Fibroblast of skin of right quadriceps (primary cell): ENCODE data around the gene SNX8.
"Not testable (repeated sequence)": the region's sequence is repeated elsewhere in the genome, so short reads cannot be mapped to it uniquely, and the experiment has no call there.

Source experiments
- DNase-seq: peaks from one replicate; pipeline ENCODE4 v3.0.0-alpha.2; 2013

Gene SNX8, protein sequence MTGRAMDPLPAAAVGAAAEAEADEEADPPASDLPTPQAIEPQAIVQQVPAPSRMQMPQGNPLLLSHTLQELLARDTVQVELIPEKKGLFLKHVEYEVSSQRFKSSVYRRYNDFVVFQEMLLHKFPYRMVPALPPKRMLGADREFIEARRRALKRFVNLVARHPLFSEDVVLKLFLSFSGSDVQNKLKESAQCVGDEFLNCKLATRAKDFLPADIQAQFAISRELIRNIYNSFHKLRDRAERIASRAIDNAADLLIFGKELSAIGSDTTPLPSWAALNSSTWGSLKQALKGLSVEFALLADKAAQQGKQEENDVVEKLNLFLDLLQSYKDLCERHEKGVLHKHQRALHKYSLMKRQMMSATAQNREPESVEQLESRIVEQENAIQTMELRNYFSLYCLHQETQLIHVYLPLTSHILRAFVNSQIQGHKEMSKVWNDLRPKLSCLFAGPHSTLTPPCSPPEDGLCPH

DNA sequence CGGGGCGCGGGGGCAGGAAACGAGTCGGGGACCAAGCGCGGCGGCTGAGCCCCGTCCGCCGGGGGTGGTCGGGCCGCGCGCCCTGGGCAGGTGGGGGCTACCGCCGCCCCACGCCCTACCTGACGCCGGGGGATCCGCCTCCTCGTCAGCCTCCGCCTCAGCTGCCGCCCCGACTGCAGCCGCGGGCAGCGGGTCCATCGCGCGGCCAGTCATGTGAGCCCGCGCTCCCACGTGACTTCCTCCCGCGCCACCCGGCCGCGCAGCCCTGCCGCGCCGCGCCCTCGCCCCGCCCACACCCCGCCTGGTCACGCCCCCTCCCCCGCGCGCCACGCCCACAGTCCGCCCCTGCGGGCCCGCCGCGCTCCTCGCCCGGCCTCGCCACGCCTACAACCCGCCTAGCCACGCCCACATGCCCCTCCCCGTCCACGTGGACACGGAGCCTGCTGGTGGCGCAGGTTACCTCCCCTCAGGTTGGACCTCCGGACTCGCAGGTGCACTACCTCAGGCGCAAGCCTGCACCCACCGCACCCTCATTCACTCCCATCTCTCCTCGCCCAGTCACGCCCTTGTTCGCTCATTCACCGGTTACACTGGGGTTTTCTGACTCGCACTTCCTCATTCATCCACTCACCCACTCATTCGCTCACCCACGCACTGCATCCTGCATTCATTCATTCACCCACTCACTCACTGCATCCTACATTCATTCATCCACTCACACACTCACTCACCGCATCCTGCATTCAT, at the start of gene SNX8:
SNX8 (minus strand) TSS at position 233 of the 747 bp plus-strand sequence; CDS start at position 213, 20 bp downstream.
- peak; percentile 81 for DNase-seq

DNA sequence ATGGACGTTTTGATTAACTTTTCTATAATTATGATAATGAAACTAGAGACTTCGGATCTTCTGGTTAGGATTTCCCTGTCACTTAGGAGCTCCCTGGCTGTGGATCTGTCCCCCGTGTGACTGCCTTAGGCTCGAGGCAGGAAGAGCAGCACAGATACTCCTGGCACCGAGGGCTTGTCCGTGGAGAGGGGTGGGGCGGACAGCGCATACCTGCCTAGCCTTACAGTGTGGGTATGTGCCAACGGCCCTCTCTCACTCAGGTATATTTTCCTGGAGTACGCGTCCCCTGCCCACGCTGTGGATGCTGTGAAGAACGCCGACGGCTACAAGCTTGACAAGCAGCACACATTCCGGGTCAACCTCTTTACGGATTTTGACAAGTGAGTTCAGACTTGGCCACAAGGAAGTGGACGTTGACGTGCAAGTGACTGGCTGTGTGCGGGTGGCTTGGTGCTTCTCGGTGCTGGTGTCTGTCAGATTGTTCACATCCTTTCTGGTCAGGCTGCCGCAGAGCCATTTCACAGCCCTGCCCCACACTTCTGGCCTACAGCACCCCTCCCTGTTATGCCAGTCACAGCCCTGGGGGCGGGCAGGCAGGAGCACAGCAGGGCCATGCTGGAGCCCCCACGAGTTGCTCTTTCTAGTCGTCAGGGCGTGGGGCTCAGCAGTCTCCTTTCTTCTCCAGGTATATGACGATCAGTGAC, 48.3 kb upstream of the SNX8 start:
- DNase-seq: no peak

DNA sequence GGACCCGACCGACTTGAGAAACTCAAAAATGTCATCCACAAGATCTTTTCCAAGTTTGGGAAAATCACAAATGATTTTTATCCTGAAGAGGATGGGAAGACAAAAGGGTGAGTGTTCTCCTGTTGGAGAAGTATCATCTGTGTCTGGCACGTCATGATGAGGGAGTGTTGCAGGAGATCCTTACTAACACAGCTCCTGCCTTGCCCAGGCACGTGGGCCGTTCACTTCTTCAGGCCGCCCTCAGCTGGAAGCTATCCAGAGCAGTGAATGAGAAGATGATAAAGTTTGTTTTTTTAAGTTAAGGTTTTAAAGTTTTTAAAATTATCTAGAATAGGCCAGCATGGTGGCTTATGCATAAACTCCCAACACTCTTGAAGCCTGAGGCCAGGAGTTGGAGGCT, 46.6 kb upstream of the SNX8 start:
- no peak for DNase-seq

DNA sequence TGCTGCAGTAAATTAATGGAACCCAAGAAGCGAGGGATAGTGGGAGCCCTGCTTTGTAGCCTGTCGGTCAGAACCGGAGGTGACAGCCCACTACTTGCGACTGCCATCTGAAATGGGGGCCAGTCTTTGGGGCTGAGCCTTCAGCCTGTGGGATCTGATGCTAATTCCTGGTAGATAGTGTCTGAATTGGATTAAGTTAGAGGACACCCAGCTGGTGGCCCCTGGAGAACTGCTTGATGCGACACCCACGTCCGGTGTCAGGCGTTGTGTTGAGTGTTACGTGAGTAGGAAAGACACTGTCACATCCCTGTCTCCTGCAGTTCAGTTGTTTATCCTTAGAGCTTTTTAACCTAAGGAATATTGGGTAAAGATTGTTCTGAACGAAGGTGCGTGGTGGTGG, 45.4 kb upstream of the SNX8 start:
- DNase-seq: no peak

DNA sequence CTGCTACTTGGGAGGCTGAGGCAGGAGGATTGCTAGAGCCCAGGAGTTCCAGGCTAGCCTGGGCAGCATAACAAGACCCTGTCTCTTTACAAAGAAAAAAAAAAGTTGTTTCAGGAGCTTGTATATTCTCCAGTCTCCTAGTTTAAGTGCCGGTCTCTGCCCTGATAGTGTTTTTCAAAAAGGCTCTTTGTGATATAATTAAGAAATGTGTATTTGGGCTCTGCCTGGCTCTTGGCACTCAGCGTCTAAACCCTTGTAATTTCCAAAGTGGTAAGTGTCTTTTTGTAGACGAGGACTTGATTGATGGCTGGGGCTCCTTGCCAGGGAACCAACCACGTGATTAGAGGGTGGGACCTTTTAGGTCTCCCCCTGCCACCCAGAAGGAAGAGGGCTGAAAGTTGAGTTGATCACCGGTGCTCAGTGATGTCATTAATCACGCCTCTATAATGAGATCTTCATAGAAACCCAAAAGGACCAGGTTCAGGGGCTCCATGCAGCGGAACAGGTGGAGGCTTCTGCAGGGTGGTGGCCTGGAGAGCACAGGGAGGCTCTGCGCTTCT, 44.8 kb upstream of the SNX8 start:
- no peak for DNase-seq

DNA sequence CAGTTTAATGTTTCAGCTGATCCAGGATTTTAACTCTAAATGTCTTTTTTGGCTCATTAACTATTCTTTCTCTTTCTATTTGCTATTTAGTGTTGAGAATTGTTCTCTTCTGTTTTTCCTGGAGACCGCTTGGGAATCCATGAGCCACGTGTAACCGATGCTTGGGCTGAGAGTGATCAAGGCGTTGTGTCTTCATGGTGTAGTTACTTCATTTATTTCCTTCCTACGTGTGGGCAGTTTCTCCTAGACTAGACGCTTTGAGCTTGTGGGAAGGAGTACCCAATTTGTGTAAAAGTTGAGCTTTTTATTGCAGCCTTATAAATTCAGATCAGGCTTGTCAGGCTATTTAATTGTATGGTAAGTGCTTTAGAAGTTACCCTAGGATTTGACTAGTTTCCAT, 43.3 kb upstream of the SNX8 start:
- no peak for DNase-seq

DNA sequence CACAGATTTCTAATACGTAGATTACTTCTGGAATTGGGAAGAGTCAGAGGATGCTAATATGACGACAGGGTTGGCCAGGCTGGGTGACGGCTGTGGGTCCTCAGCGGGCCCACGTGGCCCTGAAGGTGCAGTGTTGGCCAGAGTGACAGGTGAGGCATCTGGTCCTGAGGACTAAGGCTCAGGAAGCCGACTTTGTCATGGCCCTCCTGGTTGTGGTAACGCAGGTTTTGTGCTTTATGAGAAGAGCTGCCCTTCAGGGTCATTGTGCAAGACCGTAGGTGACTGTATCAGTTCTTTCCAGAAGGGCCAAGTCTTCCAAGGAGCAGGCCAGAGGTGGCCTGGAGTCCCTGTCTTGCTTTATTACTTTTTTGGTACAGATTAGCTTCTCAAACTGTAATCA, 42.9 kb upstream of the SNX8 start:
- no peak for DNase-seq

DNA sequence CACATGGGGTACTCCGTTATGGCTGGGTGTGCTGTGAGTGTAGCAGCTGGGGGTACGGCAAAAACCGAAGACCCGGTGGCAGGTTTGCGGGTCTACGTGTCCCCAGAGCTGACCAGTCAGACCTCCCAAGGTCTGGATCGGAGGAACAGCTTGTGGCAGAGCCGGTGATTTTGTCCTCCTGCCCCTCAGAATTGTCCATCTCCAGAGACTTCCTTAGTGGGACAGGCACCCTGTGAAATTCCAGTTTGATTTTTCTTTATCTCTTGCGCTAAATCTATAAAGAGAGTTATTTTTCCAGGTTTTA, 41.4 kb upstream of the SNX8 start:
- DNase-seq: no peak

DNA sequence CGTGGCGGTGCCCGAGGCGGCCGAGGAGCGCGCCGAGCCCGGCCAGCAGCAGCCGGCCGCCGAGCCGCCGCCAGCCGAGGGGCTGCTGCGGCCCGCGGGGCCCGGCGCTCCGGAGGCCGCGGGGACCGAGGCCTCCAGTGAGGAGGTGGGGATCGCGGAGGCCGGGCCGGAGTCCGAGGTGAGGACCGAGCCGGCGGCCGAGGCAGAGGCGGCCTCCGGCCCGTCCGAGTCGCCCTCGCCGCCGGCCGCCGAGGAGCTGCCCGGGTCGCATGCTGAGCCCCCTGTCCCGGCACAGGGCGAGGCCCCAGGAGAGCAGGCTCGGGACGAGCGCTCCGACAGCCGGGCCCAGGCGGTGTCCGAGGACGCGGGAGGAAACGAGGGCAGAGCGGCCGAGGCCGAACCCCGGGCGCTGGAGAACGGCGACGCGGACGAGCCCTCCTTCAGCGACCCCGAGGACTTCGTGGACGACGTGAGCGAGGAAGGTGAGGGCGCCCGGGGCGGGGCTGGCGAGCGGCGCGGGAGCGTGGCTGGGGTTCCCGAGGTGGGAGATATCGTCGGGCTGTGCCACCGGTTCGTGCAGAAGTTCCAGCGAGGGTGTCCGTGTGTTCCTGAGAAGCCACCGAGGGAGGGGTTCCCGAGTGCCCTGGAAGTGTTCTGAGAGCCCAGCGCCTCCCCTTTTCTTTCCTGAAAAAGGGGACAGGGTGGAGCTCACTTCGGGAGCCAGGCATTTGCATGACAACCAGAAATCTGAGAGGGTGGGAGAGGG, 40.9 kb upstream of the SNX8 start:
- no peak for DNase-seq

DNA sequence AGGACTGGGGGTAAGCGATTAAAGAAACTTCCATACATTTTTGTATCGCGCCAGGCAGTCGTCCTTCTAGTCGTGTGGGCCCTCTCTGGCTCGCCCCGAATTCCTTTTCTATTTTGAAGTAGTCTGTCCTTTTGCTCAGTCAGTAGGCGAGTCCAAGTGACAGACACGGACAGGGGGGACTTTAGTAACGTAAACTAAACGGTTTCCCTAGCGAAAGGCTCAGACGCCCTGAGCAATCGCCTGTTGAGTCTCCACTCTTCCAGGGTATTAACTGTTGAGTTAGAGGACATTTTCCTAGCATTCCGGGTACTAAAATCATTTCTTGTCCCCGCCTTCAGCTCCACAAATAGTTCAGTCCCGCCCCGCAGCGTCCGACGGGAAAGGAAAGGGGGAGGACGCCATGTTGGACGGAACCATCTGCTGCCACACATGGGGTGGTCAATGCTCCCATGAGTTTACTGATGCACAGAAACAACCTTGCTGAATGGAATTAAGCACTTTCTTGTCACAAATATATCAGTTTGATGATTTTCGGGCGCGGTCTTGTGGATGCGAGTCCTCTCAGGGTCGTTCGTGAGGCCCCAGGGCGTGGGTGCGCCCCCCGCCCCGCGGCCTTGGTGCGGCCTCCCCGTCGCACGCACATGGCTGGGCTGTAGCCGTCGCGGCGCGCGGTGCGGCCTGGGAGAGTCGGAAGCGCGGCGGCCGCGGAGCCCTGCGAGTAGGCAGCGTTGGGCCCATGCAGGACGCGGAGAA, 40.1 kb upstream of the SNX8 start, which contains the start of gene EIF3B:
EIF3B (plus strand) TSS at position 642 of the 753 bp plus-strand sequence; CDS start at position 737, 95 bp downstream.
- peak; percentile 97 for DNase-seq

DNA sequence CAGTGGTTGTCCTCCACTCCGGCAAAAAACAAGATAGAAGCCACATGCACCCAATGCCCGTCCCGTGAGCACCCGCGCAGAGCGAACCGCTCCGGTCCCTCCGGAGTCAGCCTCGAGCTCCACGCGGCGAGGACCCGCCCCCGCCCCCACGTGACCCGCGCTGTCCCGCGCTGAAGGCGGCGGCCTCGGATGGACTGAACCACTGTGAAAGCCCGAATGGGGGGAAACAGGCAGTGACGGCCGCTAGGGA, 39.6 kb upstream of the SNX8 start:
- peak; percentile 91 for DNase-seq

DNA sequence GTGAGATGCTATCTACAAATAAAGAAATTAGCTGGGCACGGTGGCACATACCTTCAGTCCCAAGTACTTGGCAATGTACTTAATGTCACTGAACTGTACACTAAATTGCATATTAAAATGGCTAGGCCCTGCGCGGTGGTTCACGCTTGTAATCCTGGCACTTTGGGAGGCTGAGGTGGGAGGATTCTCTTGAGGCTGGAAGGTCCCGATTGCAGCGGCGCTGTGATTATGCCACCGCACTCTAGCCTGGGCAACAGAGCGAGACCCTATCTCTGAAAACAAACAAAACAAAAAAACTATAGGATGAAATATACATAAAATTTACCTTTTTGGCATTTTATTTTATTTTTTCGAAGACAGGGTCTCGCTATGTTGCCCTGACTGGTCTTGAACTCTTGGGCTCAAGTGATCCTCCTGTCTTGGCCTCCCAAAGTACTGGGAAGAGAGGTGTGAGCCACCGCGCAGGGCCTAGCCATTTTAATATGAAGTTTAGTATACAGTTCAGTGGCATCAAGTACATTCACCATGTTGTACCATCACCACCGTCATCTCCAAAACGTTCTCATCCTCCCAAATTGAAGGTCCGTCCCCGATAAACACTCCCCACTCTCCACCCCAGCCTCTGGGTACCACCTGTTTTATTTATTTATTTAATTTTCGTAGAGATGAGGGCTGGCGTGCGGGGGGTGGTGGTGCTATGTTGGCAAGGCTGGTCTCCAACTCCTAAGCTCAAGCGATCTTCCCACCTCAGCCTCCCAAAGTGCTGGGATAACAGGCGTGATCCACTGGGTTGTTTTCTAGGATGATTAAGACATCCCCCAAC, 39.1 kb upstream of the SNX8 start:
- no peak for DNase-seq

DNA sequence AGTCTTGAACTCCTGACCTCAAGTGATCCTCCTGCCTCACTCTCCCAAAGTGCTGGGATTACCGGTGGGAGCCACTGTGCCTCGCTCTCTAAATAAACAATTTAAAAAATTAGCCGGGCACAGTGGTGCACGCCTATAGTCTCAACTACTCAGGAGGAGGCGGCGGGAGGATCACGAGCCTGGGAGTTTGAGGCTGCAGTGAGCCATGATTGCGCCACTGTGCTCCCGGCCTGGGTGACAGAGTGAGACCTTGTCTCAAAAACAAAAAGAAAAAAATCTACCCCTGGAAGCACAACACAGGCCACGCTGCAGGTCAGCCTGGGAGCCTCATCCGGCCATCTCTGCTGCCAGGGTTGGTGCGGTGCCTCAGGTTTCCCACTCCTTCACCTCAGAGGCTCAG, 36.6 kb upstream of the SNX8 start:
- no peak for DNase-seq

DNA sequence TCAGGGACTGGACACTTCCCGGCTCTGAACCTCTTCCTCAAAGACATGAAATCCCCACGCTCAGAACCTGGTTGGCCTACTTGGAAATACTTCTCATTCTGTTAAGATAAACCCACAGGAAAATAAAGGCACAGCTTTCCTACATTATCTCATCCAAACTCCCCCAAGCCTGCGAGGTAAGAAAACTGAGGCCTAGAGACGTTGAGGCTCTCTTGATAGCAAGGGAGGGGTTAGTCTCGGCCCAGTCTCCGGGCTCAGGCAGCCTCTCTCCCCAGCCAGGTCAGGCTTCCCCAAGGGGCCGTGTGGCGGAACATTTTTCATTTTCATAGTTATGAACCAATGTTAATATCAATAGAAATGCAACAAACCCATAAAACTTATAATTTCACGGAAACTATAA, 35.8 kb upstream of the SNX8 start:
- no peak for DNase-seq

DNA sequence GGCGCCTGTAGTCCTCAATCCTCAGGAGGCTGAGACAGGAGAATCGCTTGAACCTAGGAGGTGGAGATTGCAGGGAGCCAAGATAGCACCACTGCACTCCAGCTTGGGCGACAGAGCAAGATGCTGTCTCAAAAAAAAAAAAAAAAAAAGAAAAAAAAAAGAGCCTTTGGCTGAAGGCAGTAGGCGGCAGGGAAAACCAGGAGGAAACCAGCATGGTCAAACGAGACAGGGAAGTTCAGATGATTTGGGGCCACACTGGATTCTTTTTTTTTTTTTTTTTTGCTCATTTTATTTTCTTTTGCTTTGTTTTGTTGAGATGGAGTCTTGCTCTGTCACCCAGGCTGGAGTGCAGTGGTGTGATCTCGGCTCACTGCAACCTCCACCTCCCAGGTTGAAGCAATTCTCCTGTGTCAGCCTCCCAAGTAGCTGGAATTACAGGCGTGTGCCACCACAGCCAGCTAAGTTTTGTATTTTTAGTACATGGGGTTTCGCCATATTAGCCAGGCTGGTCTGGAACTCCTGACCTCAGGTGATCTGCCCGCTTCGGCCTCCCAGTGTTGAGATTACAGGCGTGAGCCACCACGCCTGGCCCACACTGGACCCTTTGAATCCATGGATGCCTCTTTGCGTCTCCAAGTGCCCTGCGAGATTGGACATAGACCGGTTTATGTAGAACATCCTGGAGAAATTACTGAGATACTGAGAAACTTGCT, 33.3 kb upstream of the SNX8 start:
- not testable (repeated sequence) for DNase-seq

DNA sequence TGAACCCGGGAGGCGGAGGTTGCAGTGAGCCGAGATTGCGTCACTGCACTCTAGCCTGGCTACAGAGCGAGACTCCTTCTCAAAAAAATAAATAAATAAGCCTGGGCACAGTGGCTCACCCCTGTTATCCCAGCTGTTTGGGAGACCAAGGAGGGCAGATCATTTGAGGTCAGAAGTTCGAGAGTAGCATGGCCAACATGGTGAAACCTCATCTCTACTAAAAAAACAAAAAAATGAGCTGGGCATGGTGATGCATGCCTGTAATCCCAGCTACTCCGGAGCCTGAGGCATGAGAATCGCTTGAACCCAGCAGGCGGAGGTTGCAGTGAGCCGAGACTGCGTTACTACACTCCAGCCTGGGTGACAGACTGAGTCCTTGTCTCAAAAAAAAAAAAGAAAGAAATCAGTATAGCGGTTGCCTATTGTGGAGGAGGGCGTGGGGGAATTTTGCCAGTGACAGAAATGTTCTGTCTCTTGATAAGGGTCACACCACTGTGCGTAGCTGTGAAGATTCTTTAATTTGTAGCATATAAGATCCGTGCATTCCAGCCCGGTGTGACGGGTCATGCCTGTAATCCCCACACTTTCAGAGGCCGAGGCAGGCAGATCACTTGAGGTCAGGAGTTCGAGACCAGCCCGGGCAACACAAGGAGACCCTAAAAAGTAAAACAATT, 22.5 kb upstream of the SNX8 start:
- no peak for DNase-seq

DNA sequence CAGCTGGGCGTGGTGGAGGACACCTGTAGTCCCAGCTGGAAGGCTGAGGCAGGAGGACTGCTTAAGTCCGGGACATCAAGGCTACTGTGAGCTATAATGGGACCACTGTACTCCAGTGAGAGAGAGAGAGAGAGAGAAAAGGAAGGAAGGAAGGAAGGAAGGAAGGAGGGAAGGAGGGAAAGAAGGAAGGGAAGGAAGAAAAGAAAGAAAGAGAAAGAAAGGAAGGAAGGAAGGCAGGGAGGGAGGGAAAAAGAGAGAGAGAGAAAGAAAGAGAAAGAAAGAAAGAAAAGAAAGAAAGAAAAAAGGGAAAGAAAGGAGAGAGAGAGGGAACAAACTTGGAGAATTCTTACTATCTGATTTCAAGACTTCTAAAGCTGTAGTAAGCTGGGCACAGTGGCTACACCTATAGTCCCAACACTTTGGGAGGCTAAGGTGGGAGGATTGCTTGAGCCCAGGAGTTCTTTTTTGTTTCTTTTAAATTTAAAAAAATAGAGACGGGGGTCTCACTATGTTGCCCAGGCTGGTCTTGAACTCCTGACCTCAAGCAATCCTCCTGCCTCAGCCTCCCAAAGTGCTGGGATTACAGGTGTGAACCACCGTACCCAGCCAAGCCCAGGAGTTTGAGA, 18.5 kb upstream of the SNX8 start:
- DNase-seq: not testable (repeated sequence)

DNA sequence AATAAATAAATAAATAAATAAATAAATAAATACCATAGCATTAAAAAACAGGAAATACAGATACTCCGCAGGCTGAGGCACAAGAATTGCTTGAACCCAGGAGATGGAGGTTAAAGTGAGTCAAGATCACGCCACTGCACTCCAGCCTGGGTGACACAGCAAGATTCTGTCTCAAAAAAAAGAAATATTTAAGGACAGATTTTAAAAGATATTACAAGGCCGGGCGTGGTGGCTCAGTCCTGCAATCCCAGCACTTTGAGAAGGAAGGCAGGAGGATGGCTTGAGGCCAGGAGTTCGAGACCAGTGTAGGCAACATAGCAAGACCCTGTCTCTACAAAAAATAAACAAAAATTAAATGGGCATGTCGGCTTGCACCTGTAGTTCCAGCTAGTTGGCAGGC, 17.5 kb upstream of the SNX8 start:
- DNase-seq: no peak

DNA sequence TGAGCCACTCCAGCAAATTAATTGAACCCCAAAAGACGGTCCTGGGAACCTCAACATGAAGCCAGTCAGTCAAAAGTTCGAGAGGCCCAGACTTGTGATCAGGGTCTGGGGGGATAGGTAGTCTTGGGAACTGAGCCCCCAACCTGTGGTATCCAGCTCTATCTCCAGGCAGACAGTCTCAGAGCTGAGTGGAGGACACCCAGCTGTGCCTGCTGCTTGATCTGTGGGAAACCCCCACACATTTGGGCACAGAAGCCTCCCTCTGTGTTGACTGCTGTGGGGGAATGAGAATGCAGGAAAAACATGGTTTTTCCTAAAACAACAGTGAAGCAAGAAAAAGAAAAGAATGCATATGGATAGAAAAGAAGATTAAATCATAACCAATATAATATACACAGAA, 16.3 kb upstream of the SNX8 start:
- no peak for DNase-seq
